Right atrium auricular region (tissue), 2 donors: ENCODE results near the gene KAT7. TPM values are rescaled to one million over a fixed set of nuclear protein-coding genes. Genes with fewer than 3 reads are reported as not detected.

Source experiments
- DNase-seq: peaks from one replicate; pipeline ENCODE4 v3.0.0-alpha.2; 2019; ENCODE audit warnings: low spot score
- H3K27ac ChIP-seq, 2 donors: fragments of 200-600 bp; sonication (generic); 1 replicate in 1 of 2; 2 replicates in 1 of 2; pipeline ENCODE4 v1.5.1; 2016 to 2019
- H3K27me3 ChIP-seq, 2 donors: fragments of 200-600 bp; sonication (generic); one replicate each; pipeline versions ENCODE4 v1.5.1 to v1.6.0; 2017 to 2019
- H3K36me3 ChIP-seq: fragments of 200-600 bp; sonication (generic); one replicate; pipeline ENCODE4 v1.5.1; 2016
- H3K4me1 ChIP-seq, 2 donors: fragments of 200-600 bp; sonication (generic); one replicate each; pipeline versions ENCODE4 v1.5.1 to v1.6.0; 2017 to 2019
- H3K4me3 ChIP-seq, 2 donors: fragments of 200-600 bp; sonication (generic); 1 replicate in 1 of 2; 2 replicates in 1 of 2; pipeline ENCODE4 v1.5.1; 2017 to 2019; ENCODE audit warnings: mild to moderate bottlenecking in 1 of 2, moderate library complexity in 1 of 2
- H3K9me3 ChIP-seq, 2 donors: fragments of 200-600 bp; sonication (generic); one replicate each; pipeline ENCODE4 v1.5.1; 2019
- total RNA-seq, 2 donors: library from RNA; depleted of rRNA; stranded (reverse); fragments of >200 nt; gene quantifications; one replicate each; pipeline ENCODE4 v1.1.0, GENCODE V29; 2016
- TF ChIP-seq, protein P1 (sequence below), 2 donors: fragments of 200-600 bp; sonication (generic); IDR thresholded peaks; one replicate each; pipeline ENCODE4 v1.5.1; 2019; ENCODE audit warnings: antibody characterized with exemption in 2 of 2

The KAT7 gene
- total RNA-seq, 2 donors from 2014 or later: 30.5 to 38.2 TPM

DNA sequence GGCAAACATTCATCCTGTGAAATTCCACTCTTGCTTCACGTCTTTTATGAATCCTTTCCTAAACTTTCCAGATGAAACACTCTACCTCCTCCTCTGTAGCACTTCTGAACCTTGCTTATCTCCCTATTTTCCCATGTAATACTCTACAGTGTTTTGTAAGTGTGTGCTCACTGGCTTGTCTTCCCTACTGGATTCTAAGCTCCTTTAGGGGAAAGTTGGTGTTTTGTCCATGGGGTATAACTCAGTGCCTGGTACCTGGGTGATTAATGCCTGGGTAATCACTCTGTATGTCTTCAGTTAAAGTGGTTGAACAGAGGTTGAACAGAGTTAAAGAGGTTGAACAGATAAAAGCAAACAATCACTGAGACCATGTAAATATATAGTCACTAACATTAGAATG lies 3.8 kb upstream of the KAT7 start:
- Histone ChIP-seq H3K27me3 (no peaks in the 10 kb centered on the region), H3K4me3 (no peak overlapping the region), H3K27ac (no peak overlapping the region), H3K36me3 (no peaks in the 10 kb centered on the region), H3K4me1 (peaks cover 0 to 44% of the 10 kb centered on the region in 2 donors), H3K9me3 (no peaks in the 10 kb centered on the region)
- TF ChIP-seq, protein P1, sequence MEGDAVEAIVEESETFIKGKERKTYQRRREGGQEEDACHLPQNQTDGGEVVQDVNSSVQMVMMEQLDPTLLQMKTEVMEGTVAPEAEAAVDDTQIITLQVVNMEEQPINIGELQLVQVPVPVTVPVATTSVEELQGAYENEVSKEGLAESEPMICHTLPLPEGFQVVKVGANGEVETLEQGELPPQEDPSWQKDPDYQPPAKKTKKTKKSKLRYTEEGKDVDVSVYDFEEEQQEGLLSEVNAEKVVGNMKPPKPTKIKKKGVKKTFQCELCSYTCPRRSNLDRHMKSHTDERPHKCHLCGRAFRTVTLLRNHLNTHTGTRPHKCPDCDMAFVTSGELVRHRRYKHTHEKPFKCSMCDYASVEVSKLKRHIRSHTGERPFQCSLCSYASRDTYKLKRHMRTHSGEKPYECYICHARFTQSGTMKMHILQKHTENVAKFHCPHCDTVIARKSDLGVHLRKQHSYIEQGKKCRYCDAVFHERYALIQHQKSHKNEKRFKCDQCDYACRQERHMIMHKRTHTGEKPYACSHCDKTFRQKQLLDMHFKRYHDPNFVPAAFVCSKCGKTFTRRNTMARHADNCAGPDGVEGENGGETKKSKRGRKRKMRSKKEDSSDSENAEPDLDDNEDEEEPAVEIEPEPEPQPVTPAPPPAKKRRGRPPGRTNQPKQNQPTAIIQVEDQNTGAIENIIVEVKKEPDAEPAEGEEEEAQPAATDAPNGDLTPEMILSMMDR (IDR thresholded peaks at IDR 0.05): no peak
- no peak for DNase-seq

DNA sequence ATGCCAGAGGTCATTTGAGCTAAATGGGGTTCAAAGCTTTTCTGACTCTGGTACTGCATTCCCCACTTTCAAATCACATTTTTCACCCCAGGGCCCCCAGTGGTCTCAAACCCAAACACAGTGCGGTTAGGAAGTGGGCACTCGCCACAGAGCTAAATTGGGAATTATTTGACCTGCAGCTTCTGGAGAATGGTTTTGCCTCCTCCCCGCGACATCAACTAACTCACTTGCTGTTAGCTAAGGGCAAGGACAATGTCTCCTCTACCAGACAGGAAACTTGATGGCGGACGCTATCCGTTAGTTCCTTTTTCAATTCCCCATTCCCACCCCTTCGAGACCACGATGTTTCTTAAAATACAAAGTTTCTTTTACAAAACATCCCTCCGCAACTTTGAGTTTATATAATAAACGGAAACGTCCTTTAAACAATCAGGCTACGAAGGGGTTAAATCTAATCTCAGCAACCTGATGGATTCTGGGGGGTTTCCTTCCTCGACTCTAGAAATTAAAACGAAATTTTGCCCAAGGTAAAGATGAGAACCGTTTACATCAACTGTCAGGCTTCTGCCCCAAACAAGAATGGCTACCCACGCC lies 500 bp upstream of the KAT7 start:
- no peak for DNase-seq
- H3K27me3 ChIP-seq: no peaks in the 10 kb centered on the region
- peaks cover 14% of the 10 kb centered on the region for H3K36me3 ChIP-seq
- H3K9me3 ChIP-seq: no peaks in the 10 kb centered on the region
- peak overlapping the region; percentile 100 for H3K27ac ChIP-seq
- H3K4me1 ChIP-seq: peaks cover 0 to 46% of the 10 kb centered on the region in 2 donors
- TF ChIP-seq, protein P1 (IDR thresholded peaks at IDR 0.05): no peak
- peak overlapping the region; percentile 93 to 95 for H3K4me3 ChIP-seq

DNA sequence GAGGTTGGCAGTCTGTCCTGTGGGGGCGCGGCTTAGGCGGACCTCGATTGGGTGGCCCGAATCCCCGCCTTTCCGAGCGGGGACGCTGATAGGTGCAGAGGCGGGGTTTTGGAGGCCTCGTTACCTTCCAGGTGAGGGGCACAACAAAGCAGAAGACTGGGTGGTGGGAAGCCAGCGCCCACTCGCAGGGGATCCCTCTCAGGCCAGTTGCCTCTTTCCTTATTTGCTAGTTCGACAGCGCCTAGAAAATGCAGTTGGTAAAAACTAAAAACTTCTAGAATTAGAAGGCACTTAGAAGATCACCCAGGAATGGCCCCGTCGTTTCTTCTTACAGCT lies 730 bp downstream of the KAT7 start:
- H3K27ac ChIP-seq: peak overlapping the region in 1 of 2 donors; percentile 35
- H3K36me3 ChIP-seq: peaks cover 22% of the 10 kb centered on the region
- H3K9me3 ChIP-seq: no peaks in the 10 kb centered on the region
- peaks cover 0 to 34% of the 10 kb centered on the region in 2 donors for H3K4me1 ChIP-seq
- TF ChIP-seq, protein P1 (IDR thresholded peaks at IDR 0.05): no peak
- H3K4me3 ChIP-seq: peak overlapping the region; percentile 32 to 95
- DNase-seq: no peak
- no peaks in the 10 kb centered on the region for H3K27me3 ChIP-seq

DNA sequence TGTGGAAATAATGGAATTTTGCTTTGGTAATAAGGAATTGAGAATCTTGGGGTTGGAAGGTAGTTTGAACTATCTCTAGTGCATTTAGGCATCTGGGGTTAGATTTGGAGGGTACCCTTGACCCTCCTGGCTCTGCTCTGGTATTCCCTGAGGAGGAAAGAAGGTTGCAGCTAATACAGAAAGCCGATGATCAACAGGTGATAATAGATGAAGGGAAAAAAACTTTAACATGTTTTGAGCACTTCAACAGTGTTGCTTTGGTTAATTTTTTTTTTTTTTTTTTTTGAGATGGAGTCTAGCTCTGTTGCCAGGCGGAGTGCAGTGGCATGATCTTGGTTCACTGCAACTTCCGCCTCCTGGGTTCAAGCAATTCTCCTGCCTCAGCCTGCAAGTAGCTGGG lies 4.8 kb downstream of the KAT7 start:
- H3K27ac ChIP-seq: no peak overlapping the region
- H3K4me3 ChIP-seq: no peak overlapping the region
- no peaks in the 10 kb centered on the region for H3K9me3 ChIP-seq
- H3K36me3 ChIP-seq: peaks cover 44% of the 10 kb centered on the region
- DNase-seq: no peak
- H3K4me1 ChIP-seq: peaks cover 0 to 27% of the 10 kb centered on the region in 2 donors
- TF ChIP-seq, protein P1 (IDR thresholded peaks at IDR 0.05): no peak
- no peaks in the 10 kb centered on the region for H3K27me3 ChIP-seq

DNA sequence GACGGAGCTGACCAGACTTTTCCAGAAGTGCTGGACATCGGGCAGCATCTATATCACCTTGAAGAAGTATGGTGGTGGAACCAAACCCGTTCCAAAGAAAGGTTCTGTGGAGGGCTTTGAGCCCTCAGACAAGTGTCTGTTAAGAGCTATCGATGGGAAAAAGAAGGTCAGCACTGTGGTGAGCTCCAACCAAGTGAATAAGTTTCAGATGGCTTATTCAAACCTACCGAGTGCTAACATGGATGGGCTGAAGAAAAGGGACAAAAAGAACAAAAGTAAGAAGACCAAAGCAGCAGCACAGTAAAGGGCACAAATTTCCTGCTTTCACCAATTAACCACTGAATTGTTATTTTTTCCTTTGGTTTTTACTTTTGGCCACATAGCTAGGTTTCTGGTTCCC lies 6.9 kb downstream of the KAT7 start:
- Histone ChIP-seq H3K27ac (no peak overlapping the region), H3K4me1 (peaks cover 0 to 20% of the 10 kb centered on the region in 2 donors), H3K4me3 (no peak overlapping the region), H3K36me3 (peaks cover 61% of the 10 kb centered on the region), H3K9me3 (no peaks in the 10 kb centered on the region), H3K27me3 (no peaks in the 10 kb centered on the region)
- DNase-seq: no peak
- TF ChIP-seq, protein P1 (IDR thresholded peaks at IDR 0.05): no peak

DNA sequence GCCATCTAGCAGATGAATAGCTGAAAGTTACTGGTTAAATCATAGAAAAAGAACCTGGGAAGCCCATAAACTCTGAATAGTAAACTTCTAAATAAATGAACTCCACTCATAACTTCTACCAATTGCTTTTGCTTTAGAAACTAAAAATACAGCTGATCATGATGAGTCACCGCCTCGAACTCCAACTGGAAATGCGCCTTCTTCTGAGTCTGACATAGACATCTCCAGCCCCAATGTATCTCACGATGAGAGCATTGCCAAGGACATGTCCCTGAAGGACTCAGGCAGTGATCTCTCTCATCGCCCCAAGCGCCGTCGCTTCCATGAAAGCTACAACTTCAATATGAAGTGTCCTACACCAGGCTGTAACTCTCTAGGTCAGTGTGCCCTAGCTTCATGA lies 9.7 kb downstream of the KAT7 start:
- peak overlapping the region; percentile 20 to 46 for H3K27ac ChIP-seq
- H3K4me3 ChIP-seq: no peak overlapping the region
- H3K27me3 ChIP-seq: no peaks in the 10 kb centered on the region
- peaks cover 59% of the 10 kb centered on the region for H3K36me3 ChIP-seq
- DNase-seq: no peak
- TF ChIP-seq, protein P1 (IDR thresholded peaks at IDR 0.05): no peak
- H3K9me3 ChIP-seq: no peaks in the 10 kb centered on the region
- peaks cover 0 to 14% of the 10 kb centered on the region in 2 donors for H3K4me1 ChIP-seq
